HepG2 (cell line): ENCODE measurements around the gene PKP3. TPM values are rescaled to one million over a fixed set of nuclear protein-coding genes. Genes with fewer than 3 reads are reported as not detected.

ENCODE experiments used
- AKNA ChIP-seq: sonication (generic); formaldehyde crosslinking; IDR thresholded peaks from 2 replicates; pipeline ENCODE4 v1.4.0; 2020; ENCODE audit warnings: missing genetic modification reagents, borderline replicate concordance
- FOXP1 ChIP-seq, 2 experiments: fragments of 450-650 bp in 1 of 2; IDR thresholded peaks; 2 replicates each; pipeline ENCODE4 v1.6.1; 2017 to 2018; ENCODE audit warnings: antibody characterized with exemption in 1 of 2
- GMEB1 ChIP-seq: sonication (generic); formaldehyde crosslinking; IDR thresholded peaks from 2 replicates; pipeline ENCODE4 v1.5.1; 2020; ENCODE audit warnings: missing genetic modification reagents, mild to moderate bottlenecking, borderline replicate concordance
- NKX3-1 ChIP-seq: sonication (generic); formaldehyde crosslinking; IDR thresholded peaks from 2 replicates; pipeline ENCODE4 v1.5.0; 2020; ENCODE audit warnings: missing genetic modification reagents
- POLR2AphosphoS5 ChIP-seq: IDR thresholded peaks from 2 replicates; pipeline ENCODE4 v1.6.1; 2012; ENCODE audit warnings: low read depth, low read length
- TAF1 ChIP-seq: sonication (generic); formaldehyde crosslinking; IDR thresholded peaks from 2 replicates; pipeline ENCODE4 v1.4.0; 2020; ENCODE audit warnings: missing genetic modification reagents
- ZBED4 ChIP-seq: sonication (generic); formaldehyde crosslinking; IDR thresholded peaks from 2 replicates; pipeline ENCODE4 v1.4.0; 2020; ENCODE audit warnings: missing genetic modification reagents, borderline replicate concordance
- ZBTB43 ChIP-seq: sonication (generic); formaldehyde crosslinking; conservative IDR thresholded peaks from 2 replicates; pipeline ENCODE4 v1.4.0; 2020; ENCODE audit warnings: missing genetic modification reagents
- ZNF382 ChIP-seq: sonication (generic); formaldehyde crosslinking; IDR thresholded peaks from 2 replicates; pipeline ENCODE4 v1.5.0; 2020; ENCODE audit warnings: missing genetic modification reagents, mild to moderate bottlenecking, borderline replicate concordance
- ZNF746 ChIP-seq: sonication (generic); formaldehyde crosslinking; IDR thresholded peaks from 2 replicates; pipeline ENCODE4 v1.8.0; 2022; ENCODE audit warnings: mild to moderate bottlenecking, missing genetic modification reagents
- ZNF749 ChIP-seq: sonication (generic); formaldehyde crosslinking; IDR thresholded peaks from 2 replicates; pipeline ENCODE4 v1.8.0; 2022; ENCODE audit warnings: mild to moderate bottlenecking, missing genetic modification reagents, moderate library complexity, borderline replicate concordance
- ZNF773 ChIP-seq: sonication (generic); formaldehyde crosslinking; IDR thresholded peaks from 2 replicates; pipeline ENCODE4 v1.4.0; 2020; ENCODE audit warnings: missing genetic modification reagents, borderline replicate concordance
- ZNF816 ChIP-seq: sonication (generic); formaldehyde crosslinking; IDR thresholded peaks from 2 replicates; pipeline ENCODE4 v1.8.0; 2022; ENCODE audit warnings: missing genetic modification reagents, mild to moderate bottlenecking, borderline replicate concordance
- polyA plus RNA-seq, 8 experiments: library from polyadenylated mRNA; depleted of rRNA in 3 of 8; stranded (reverse) in 7 of 8; unstranded in 1 of 8; fragments of >200 nt; fragmentation: Illumina TruSeq in 4 of 8; extraction: Trizol in 4 of 8; gene quantifications; 2 replicates each; pipeline versions ENCODE4 v1.2.1 to v1.2.3, GENCODE V29; 2011 to 2016; ENCODE audit warnings: low read depth in 4 of 8, missing spikeins in 1 of 8, mixed read lengths in 1 of 8; ENCODE audit not compliant: insufficient read depth in 1 of 8
- total RNA-seq, 5 experiments: library from RNA; depleted of rRNA; stranded (reverse); fragments of >200 nt; fragmentation: Illumina TruSeq; extraction: Trizol; gene quantifications; 2 replicates each; pipeline ENCODE4 v1.2.3, GENCODE V29; 2016; ENCODE audit warnings: low read depth in 1 of 5

The PKP3 gene
- total and polyA plus RNA-seq, 2 of the 13 experiments (the other 11 are each of a cell fraction or from before 2014, with no cell fraction given): 18.0 to 28.7 TPM

- TF ChIP-seq GMEB1 (CRISPR knock-in tag) (0 out of 2 replicates have a peak, but pooled peaks have one; percentile 16), TAF1 (CRISPR knock-in tag) (no peak), NKX3-1 (CRISPR knock-in tag) (no peak), ZNF773 (CRISPR knock-in tag) (peak; percentile 63; the same call in 1 of the 2 replicates), ZBED4 (no peak), AKNA (CRISPR knock-in tag) (no peak), ZNF746 (CRISPR knock-in tag) (no peak), ZNF382 (CRISPR knock-in tag) (no peak), ZNF816 (no peak), ZBTB43 (CRISPR knock-in tag) (0 out of 2 replicates have a peak, but pooled peaks have one; percentile 36), ZNF749 (CRISPR knock-in tag) (0 out of 2 replicates have a peak, but pooled peaks have one; percentile 7), FOXP1 (IDR thresholded peaks at IDR 0.05) (no peak), FOXP1 (CRISPR knock-in tag; IDR thresholded peaks at IDR 0.05) (no peak), POLR2AphosphoS5 (no peak)
Measured at GRCh38 chr11:416051-416756, 22.2 kb downstream of the PKP3 start (continued).
